NCI-H345 treated with DMSO at 0.1 percent for 48 hours (cell line): ENCODE data around the gene ARL6IP4.

Experiments used
- DNase-seq: peaks from one replicate; lab custom pipeline; 2025; ENCODE audit not compliant: unreplicated experiment; lab: John Stamatoyannopoulos, UW

The ARL6IP4 gene

DNA sequence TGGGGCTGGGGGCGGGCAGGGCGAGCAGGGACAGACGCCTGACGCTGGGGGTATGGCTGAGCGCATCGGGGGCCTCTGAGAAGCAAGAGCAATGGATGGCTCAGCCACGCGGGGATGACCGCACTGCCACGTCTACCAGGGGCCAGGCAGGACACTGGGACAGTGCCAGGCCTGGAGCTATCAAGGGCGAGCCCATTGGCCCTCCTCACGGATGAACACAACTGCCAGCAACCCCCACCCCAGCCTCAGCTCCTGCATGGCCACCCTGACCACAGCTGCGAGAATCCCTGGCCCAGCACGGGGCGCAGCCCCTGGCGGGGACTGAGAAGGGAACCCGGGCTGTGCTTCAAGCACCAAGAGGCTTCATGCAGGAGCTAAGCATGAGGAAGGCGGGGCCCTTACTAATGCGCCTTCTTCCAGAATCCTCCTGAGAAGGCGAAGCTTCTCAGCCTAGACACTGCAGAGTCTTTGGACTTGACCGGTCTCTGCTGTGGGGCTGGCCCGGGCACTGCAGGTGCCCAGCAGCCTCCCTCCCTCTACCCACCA, 9.5 kb downstream of the ARL6IP4 start:
- DNase-seq: no peak

DNA sequence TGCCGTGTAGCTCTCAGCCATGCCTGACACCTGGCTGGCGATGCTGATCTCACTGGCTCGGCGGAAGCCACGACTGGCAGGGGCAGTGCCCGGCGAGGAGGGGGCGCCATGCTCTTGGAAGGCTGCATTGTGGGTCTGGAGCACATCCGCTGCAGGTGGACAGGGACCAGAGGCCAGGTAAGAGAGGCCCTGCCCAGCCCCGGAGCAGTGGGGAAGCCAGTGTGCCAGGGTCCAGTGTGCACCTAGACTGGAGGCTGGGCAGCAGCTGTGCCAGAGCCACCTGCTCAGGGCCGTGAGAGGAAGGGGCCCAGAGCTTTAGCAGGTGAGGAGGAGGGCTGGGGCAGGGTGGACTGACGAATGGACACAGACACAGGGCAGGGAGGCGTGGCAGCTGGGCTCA, 10.1 kb downstream of the ARL6IP4 start:
- no peak for DNase-seq

DNA sequence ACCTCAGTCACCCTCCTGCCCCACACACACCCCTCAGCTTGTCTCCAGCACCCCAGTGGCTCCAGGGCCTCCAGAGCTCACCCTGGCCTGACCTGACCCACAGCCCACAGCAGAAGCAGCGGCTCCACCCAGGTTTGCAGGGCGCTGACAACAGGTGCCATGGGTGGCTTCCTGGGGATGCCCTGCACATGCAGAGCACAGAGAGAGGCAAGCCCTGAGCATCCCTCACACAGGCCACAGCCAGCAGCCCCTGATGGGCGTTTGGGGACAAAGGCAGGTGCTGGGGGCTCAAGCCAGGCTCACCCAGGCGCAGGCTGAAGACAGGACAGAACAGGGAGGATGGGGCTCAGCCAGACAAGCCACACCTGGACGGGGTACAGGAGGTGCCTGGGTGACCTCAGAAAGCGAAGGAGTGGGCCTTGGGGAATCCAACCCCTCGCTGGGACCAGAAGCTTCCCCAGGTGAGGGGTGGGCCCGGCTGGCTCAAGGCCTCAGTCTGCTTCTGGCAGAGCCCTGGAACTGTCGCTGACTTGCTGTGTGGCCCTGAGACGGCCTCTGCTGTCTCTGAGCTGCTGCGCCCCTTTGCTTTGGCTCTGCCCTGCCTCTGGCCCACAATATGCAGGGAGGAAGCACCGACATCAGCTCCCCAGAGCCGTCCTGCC, 10.6 kb downstream of the ARL6IP4 start:
- no peak for DNase-seq

DNA sequence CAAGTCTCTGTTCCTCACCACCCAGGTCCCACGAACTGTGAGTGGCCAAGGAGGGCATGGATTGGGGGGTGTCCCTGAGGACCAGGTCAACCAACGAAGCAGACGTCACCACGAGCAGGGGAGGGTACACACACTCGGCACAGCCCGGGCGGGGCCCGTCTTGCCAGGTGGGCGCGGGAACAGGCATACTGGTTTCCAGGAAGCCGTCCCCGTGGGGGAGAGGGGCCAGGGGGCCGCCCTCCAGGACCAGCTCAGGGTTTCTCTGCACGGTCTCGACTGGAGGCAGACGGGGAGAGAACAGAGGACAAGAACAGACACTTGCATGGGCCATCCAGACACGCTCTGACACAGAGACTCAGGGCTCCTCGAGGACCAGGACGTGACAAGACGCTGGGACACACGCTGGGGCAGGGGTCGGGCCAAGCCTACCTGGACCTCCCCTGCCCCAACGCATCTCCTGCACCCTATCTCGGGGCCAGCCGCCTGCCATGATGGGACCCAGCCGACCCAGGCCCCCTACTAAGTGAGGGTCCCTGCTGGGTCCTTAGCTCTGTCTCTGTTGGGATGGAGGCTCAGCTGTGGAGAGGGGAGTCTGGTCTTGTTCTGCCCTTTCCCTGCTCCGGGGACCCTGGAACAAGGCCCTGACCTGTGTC, 11.3 kb downstream of the ARL6IP4 start:
- DNase-seq: no peak

DNA sequence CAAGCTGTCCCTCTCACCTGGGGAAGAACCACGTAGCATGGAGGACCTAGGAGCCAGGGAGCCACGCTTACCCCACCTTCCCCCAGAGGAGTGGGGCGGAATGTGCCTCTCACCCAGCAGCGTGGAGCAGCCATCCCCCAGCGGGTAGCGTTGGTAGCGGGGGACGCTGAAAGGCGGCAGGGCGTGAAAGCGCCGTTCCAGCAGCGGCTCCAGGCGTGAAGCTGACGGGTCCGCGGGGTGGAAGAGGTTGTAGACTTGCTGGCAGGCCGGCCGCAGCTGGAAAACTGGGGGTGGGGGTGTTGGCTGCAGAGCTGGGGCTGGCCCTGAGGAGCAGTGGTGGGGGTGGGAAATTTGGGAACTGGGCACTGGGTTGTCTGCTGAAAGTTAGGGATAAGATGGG, 11.9 kb downstream of the ARL6IP4 start:
- no peak for DNase-seq

DNA sequence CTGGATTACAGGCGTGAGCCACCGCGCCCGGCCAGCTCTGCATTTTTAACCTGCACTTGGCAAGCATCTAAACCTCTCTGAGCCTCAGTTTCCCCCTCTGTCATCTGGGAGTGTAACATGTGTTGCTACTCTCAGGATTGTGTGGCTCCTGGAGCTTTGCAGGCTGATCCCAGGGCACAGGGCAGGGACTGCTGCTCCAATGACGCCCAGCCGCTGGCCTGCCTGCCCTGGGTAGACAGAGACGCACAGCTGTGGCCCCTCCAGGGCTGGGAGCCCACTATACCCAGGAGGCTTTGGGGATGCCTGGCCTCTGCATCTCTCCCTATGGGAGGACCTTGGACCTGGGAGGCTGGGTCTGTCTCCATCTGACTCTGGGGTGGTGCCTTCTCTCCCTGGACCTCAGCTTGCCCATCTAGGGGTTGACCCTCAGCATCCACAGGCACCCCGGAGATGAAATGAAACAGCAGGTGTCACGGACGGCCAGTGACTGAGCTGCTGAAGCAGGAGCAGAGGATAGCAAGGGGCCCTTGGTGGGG, 13.7 kb downstream of the ARL6IP4 start:
- DNase-seq: no peak

DNA sequence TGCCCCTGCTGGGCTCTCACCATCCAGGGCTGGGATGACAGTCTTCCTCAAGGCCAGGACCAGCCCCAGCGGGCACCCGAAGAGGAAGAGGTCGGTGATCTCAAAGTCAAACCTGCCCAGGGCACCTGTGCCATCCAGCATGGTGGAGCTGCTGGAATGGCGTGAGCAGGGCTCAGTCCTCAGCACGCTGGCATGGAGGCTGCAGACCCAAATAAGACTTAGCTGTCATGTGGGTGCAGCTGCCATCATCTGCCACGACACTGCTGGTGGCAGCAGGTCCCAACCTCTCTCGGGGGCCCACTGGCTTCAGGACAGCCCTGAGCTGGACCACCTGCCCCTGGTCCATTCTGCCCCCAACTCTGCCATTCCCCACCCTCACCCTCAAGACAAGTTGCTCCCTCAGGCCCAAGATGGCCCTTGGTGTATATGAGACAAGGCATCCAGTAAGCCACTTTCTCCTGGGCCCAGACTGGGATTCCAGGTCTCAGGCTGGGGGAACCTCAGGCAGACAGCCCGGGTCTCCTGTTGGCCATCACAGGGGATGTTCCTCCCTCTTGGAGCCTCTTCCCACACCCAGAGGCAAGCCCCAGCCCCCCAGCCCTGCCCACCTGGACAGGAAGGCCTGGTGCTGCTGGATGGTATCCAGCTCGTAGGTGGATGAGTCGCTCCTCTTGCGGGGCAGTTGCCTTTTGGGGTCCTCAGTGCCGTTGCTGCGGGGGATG, 14.5 kb downstream of the ARL6IP4 start:
- no peak for DNase-seq

DNA sequence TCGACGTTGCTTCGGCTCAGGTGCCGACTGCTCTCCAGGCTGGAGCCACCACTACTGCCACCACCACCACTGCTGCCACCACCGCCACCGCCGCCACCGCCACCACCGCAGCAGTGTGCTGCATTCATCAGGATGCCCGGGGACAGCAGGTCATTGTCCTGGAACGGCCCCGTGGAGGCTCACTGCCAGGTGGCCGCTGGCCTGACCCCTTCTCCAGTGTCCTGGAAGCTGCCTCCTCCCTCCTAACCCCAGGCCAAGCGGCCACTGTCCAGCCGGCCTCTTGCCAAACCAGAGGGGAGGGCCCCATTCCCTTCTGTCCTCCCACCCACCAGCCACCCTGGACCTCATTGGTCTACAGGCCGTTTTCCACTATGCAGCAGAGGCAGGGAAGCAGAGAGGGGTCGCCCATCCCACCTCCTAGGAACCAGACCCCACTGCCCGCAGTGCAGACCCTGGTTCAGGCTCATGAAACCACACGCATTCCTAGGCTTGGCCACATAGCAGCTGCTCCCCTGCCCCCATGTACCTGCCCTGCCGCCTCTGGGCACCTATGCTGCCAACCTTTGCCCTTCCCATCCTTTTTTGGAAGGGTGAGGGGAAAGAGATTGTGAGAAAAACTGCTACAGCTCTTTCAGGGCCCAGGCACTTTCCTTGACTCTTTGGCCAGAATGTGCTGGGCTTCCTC, 15.2 kb downstream of the ARL6IP4 start:
- DNase-seq: no peak

DNA sequence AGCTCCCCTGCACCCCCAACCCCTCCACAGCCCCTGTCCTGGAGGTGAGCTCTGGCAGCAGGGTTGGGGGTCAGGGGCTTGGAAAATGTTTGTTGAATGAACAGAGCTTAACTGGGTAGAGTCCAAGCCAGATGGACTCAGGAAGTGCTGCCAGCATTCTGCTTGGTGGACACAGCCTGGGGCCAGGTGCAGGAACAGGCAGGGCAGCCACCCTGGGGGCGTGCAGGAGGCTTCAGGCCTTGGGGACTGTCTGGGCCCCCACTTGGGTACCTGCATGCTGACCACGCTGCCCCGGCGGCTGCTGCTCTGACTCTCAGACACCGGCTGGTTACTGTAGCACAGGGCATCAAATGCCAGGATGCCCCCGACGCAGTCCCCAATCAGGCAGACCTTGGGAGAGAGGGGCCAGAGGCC, 15.7 kb downstream of the ARL6IP4 start:
- no peak for DNase-seq

DNA sequence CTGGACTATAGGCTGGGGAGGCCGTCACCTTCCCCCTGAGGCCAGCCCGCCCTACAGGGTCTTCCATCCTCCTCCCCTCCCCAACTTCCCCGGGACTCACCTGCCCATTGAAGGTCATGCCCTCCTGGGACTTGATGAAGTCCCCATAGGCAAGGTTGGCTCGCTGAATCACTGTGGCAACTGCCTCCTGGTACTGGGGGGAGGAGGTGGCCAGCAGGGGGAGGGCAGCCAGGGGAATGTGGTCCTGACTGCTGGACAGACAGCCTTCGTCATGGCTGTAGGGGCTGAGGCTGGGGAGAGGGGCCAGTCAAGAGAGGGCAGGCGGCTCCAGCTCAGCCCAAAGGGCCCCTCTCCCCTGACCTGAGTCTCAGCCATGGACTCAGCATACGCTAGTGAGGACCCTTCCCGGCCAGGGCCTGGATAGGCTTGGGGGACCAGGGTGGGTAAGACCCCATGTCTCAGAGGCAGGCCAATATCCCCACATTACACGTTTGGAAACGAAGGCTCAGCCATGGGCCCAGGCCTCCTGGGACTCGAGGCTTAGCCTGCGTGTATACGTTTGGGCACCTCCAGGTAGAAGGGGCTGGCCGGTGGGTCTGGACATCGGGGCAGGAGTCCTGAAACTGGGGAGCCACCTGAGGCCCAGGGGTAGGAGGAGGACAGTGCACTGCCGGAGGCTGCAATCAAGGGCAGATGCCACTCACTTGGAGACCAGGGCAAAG, 16.3 kb downstream of the ARL6IP4 start:
- no peak for DNase-seq

DNA sequence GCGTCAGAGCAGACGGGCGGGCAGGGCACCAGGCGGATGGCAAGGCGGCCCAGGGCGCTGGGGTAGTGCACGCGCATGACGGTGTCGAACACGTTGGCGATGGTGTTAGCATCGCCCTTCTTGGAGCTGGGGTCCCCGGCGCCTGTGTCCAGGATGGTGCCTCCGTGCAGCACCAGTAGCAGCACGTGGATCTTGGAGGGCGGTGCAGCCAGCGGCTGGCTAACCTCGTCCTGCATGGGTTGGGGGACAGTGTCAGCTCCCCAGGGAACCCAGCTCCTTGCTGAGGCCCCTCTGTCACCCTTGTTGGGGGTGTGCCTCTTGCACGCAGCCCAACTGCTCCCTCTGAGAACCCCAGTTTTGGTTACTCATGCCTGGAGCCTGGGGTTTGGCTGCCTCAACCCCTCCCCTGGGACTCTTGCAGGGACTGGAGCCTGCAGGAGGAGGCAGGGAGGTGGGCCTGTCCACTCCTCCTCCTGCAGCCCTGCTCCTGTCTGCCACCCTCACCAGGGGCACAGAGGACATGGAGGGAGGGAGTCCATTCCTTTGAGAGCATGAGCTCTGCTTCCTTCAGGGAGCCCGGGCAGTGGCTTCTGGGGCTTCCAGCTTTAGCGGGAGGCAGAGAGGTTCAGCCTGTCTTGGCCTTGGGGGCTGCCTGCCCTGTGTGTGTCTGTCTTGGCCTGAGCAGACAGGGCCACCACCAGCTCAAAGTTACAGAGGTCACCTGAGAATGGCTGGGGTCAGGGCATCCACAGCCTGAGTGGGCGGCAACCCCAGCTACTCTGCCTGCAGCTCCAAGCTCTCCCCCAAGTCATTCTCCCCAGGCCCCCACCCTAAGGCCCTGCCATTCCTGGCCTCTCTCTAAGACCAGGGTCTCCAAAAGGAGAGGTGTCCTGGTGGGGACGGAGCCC, 17.1 kb downstream of the ARL6IP4 start:
- no peak for DNase-seq

DNA sequence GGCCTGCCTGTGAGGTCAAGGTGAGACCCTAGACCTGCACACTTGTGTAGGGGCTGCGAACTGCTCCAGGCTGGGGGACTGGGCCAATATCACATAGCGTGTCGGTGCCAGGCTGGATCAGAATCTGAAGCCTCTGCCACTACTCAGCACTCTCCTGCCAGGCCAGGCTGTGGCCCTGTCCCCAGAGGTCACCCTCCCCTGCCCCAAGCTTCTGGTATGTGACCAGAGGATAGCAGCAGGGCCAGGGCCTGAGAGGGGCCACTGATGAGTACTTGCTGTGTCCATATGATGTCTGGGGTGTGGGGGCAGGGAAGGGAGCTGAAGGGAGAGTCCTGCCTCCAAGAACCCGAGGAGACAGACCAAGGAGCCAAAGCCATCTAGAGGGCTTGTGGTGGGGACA, 17.8 kb downstream of the ARL6IP4 start:
- no peak for DNase-seq

DNA sequence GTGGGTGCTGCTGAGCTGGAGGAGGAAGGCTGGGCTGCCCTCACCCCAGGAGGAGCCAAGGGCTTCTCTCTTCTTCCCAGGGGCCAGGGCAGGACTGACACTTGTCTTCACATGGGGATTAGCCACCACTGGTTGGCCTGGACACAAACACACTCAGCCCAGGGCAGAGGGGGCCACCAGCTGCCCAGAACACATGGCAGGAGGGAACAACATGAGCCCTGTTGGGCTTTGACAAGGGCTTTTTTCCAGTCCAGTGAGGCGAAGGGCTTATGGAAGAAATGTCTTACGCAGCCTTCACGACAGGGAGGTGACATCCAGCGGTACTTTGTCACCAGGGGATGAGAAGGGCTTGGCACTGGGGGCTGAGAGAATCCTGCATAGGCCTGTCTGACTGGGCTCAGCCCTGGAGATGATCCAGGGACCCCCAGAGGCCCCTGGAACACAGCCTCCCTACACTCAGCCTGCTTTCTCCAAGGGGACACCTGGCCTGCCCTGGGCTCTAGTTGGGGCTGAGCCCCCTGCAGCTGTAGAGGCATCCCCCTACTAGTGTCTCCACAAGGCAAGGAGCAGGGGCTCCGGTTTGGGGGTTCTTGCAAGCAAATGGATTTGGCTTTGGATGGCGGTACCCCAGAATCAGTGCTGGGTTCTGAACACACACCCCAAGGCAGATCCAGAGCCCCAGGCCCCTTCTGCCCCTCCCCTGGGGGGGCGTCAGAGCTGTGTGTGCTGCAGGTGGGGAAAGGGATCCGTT, 18.9 kb downstream of the ARL6IP4 start:
- DNase-seq: no peak

DNA sequence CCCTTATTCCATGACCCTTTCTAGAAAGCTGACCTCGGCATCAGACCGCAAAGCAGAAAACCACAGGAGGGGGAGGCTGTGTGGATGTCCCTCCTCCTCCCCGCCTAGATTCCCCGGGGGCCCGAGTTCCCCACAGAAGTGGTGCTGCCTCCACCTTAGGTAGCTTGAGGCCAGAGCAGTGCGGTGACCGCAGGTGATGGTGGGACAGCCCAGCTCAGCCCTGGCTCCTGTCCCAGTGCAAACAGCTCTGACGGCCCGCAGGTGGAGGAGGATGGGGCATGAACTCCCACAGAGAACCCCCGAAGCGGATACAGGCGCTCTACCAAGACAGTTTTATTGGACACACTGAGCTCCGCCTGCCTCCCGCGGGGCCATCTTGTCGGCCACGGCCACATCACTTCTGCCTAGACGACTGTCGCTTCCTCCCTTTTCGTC, 19.5 kb downstream of the ARL6IP4 start:
- DNase-seq: no peak

DNA sequence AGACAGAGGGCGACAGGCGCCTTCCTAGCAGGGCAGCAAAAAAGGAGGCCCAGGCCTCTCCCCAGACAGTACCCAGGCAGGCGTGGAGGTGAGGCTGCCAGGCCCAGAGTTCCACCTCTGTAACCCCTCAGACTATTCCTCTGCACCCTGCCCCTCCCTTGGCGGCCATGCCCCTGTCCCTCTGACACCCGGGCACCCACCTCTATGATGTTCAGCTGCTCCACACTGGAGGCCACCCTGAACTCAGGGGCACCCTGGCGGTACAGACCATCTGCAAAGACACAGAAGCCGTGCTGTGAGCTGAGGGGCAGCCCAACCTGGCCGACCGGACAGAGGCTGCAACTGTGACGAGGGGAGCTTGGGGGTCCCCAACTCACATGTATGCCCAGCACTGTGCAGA, 20.1 kb downstream of the ARL6IP4 start:
- DNase-seq: no peak

DNA sequence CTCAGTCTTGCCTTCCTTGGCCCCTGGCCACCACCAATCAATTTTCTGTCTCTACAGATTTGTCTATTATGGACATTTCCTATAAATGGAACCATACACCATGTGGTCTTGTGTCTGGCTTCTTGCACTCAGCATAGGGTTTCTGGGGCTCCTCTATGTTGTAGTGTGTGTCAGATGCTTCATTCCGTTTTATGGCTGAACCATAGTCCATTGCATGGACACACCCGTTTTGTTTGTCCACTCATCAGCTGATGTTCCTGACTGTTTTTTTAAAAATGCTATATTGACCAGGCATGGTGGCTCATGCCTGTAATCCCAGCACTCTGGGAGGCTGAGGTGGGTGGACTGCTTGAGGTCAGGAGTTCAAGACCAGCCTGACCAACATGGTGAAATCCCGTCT, 21.0 kb downstream of the ARL6IP4 start:
- no peak for DNase-seq

DNA sequence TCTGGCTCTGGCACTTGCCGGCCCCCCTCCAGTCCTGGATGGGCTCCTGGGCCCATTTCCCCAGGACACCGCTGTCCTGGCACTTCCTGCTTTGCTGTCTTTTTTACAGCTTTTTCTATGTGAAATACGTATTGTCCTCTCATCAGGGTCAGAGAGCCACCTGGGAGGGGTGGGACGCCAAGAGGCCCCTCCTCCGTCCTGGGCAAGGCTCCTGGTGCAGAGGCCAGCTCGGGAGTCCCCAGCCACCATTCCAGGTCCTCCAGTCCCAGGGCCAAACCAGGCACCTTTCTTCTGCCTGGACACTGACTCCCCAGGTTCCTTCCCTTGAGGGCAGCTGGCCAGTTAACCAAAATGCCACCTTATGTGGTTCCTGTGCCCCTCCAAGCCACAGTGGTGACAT, 22.8 kb downstream of the ARL6IP4 start:
- no peak for DNase-seq

DNA sequence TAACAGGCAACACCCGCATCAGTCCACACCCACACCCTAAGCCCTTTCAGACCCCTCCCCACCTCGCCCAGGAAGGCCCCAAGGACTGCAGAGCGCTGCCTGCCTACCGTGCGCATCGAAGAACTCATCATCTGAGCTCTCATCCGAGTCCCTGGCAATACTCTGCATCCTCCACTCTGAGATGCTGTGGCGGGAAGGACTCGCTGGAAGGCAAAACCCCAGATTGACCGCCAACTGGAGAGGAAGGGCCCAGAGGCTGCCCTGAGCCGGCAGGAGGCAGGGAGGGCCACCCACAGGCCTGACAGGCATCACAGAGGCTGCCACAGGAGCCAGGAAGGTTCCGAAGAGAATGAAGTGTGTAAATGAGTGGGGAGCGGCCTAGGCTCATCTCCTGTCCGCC, 23.8 kb downstream of the ARL6IP4 start:
- DNase-seq: no peak

DNA sequence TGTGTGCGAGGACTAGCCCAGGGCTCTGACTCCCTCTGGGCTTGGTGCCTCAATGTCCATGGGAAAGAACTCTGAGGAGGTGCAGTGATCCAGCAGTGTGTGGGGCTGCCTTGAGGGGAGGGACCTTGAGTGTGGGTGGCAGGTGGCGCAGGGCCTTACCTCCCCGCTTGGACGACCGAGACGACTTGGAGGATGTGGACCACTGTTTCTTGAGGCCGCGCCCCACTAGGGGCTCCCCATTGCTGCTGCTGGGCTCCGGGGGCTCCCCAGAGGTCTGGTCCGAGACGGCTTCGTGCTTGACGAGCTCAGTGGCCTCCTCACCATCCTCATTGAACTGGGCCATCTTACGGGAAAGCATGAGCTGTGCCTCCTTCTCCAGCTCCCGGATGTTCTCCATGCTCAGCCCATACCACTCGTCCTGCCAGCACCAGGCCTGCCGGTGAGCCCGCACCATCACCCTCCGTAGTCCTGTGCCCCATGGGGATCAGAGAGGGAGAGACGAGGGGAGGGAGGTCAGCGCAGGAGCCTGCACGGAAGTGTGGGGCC, 24.7 kb downstream of the ARL6IP4 start:
- DNase-seq: no peak
